ENCODE measurements around the gene ANG. TPM values are rescaled to one million over a fixed set of nuclear protein-coding genes. Genes with fewer than 3 reads are reported as not detected.

Gene ANG
- total RNA-seq, 1 donor from 2014 or later = 6.9 TPM

DNA sequence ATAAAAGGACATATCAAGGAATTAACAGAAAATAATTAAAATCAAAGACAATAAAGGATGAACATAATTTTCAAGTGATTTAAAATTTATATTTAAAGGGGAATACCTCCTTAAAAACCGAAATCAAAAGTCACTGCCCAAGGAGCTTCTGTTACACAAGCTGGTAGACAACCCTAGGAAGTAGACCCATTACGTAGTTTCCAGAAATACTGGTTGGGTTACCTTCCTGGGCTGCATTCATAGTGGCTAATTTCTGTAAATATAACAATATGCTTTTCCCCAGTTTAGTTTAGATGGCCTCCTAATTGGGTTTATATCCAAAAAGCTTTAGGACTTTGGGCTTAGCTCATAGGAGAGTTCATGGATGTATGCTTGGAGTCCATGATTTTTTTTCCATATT, 55.0 kb downstream of the ANG start:
- DNase-seq (ENCODE audit: low read depth, low spot score) = no peak

Other genes starting within 250 kb of the ANG start
- gene OSGEP, start 234.0 kb upstream of the ANG start, total RNA-seq = 38.4 and 42.6 TPM in 2 replicates
- gene APEX1, start 233.5 kb upstream of the ANG start, total RNA-seq = 128 and 143 TPM in 2 replicates
- gene PIP4P1, start 227.3 kb upstream of the ANG start, total RNA-seq = 21.0 and 22.0 TPM in 2 replicates
- gene PNP, start 219.4 kb upstream of the ANG start, total RNA-seq = 219 and 286 TPM in 2 replicates
- 0.33 TPM in 1 of 2 replicates, not detected in the other for gene RNASE10, start 183.2 kb upstream of the ANG start, total RNA-seq
- gene RNASE9, start 127.7 kb upstream of the ANG start, total RNA-seq = not detected in 2 replicates
- not detected in 2 replicates for gene RNASE11, start 100.8 kb upstream of the ANG start, total RNA-seq
- gene RNASE12, start 97.4 kb upstream of the ANG start, total RNA-seq = not detected in 2 replicates
- gene OR6S1, start 47.1 kb upstream of the ANG start, total RNA-seq = not detected in 2 replicates
- gene RNASE4, start 4.2 kb upstream of the ANG start, total RNA-seq = 4.2 and 18.6 TPM in 2 replicates
- not detected in 2 replicates for gene EDDM3A, start 57.1 kb downstream of the ANG start, total RNA-seq
- gene EDDM3B, start 79.6 kb downstream of the ANG start, total RNA-seq = not detected in 2 replicates
- gene RNASE6, start 92.5 kb downstream of the ANG start, total RNA-seq = 0.07 TPM in 1 of 2 replicates, not detected in the other
- 75.5 and 99.7 TPM in 2 replicates for gene RNASE1, start 114.1 kb downstream of the ANG start, total RNA-seq
- not detected in 2 replicates for gene RNASE3, start 202.6 kb downstream of the ANG start, total RNA-seq

All from pulmonary artery endothelial cell (primary cell).